GM21360 (cell line): ENCODE data around the gene CORIN.

Source experiments
- ATAC-seq: cut with Tn5 transposase; IDR thresholded peaks from one replicate; pipeline ENCODE4 v1.9.1; 2021; ENCODE audit warnings: mild to moderate bottlenecking, moderate library complexity; ENCODE audit not compliant: unreplicated experiment

The CORIN gene, protein sequence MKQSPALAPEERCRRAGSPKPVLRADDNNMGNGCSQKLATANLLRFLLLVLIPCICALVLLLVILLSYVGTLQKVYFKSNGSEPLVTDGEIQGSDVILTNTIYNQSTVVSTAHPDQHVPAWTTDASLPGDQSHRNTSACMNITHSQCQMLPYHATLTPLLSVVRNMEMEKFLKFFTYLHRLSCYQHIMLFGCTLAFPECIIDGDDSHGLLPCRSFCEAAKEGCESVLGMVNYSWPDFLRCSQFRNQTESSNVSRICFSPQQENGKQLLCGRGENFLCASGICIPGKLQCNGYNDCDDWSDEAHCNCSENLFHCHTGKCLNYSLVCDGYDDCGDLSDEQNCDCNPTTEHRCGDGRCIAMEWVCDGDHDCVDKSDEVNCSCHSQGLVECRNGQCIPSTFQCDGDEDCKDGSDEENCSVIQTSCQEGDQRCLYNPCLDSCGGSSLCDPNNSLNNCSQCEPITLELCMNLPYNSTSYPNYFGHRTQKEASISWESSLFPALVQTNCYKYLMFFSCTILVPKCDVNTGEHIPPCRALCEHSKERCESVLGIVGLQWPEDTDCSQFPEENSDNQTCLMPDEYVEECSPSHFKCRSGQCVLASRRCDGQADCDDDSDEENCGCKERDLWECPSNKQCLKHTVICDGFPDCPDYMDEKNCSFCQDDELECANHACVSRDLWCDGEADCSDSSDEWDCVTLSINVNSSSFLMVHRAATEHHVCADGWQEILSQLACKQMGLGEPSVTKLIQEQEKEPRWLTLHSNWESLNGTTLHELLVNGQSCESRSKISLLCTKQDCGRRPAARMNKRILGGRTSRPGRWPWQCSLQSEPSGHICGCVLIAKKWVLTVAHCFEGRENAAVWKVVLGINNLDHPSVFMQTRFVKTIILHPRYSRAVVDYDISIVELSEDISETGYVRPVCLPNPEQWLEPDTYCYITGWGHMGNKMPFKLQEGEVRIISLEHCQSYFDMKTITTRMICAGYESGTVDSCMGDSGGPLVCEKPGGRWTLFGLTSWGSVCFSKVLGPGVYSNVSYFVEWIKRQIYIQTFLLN

DNA sequence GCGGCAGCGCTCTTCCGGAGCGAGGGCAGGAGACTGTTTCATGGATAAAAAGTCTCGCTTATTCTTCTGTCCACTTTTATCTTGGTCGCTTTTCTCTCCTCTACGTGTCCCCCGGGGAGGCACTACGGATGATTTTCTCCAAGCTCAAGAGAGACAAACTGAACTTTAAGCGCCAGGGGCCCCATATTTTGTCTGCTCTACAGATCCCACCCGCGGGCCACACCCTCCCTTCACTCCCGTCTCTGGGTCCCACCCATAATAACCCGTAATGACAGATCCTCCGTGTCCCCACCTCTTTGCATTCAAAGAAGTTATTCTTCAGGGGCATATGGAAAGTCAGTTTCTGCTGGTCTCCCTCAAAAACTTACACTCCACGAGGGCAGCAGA, at the start of gene CORIN:
Gene CORIN (minus strand): TSS at position 160 of the 387 bp plus-strand sequence. CDS start 118 bp downstream, at position 42.
- ATAC-seq, result no peak

DNA sequence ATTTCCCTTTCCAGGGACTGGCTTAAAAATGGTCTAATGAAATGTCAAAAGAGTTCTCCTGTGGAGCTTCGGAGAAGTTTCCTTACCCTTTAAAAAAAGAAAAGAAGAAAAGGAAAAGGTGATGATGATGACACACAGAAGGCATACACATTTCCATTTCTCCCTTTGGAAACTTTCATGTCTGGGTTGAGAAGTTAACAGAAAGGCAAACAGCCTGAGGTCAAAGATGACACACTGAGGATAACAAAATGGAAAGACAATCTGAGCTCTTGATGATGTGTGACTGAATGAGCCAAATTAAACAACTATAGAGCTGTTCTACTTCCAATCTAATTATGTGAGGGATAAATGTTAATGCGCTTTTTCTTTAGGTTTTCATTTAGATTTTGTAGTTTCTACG, 44.4 kb upstream of the CORIN start:
- ATAC-seq, result no peak

DNA sequence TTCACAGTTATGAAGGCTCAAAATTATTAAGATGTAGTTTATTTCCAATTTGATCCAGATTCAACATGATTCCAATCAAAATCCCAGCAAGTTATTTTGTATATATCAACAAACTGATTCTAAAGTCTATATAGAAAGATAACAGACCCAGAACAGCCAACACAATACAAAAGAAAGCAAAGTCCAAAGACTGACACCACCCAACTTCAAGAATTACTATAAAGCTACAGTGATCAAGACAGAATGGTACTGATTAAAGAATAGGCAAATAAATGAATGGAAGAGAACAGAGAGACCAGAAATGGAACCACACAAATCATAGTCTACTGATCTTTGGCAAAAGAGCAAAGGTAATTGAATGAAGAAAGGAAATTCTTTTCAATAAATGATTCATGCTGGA, 41.6 kb upstream of the CORIN start:
- ATAC-seq, result no peak

DNA sequence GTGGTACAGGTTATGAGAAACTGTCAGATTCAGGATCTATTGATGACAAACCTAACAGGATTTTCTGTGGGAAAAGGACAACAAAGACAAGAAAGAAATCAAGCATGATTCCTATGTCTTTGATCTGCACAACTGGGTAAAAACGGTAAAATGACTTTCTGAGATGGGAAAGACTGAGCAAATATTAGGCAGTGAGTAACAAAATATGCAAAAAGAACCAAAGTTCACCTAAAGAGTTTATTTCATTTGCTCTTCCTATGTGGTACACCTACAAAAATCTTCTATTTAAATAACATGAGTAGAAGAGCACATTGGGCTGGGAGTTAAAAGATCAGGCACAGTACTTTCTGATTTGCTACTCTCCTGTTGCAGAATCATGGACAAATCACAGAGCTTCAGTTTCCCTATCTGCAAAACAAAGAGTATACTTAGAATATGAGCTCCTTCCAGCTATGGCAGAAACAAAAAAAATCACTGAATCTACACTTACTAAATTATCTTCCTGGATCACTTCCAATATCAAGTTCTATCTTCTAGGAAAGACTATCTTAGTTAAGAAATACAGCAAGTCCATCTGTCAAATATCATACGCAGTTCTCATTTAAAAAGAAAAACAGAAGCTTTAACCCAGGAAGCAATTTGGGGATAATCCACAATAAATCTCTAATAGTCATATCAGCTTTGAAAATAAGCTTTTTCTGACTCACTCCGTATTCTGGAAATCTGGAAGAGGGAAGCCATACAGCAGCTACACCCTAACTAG, 39.1 kb upstream of the CORIN start:
- no peak for ATAC-seq

DNA sequence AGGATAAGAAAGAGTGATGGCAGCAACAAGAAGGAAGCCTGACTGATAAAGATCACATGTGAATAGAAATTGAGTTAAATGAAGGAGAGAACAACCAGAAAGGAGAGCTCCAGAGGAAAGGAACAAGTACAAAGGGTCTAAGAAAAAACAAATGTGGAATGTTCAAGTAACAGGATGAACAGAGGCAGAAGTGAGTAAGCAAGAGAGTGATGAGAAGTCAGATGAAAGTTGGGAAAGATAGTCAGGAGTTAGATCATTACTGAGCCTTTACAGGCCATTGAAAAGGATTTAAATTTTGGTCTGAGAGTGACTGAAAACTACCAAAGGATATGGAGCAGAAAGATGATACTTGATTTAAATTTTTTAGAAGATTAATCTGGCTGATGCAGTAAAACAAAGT, 38.4 kb upstream of the CORIN start:
- no peak for ATAC-seq

DNA sequence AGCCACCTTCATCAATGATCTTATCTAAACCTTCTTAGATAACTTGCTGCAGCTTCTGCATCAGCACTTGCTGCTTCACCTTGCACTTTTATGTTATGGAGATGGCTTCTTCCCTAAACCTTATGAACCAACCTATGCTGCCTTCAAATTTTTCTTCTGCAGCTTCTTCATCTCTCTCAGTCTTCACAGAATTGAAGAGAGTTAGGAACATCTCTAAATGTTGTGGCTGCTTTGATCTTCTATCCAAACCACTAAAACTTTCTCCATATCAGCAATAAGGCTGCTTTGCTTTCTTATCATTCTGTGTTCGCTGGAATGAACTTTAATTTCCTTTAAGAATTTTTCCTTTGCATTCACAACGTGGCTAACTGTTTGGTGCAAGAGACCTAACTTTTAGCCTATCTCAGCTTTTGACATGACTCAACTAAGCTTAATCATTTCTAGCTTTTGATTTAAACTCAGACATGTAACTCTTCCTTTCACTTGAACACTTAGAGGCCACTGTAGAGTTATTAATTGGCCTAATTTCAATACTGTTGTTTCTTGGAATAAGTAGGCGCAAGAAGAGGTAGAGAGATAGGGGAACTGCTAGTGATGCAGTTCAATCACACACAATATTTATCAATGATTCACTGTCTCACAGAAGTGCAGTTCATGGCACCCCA, 36.1 kb upstream of the CORIN start:
- no peak for ATAC-seq

DNA sequence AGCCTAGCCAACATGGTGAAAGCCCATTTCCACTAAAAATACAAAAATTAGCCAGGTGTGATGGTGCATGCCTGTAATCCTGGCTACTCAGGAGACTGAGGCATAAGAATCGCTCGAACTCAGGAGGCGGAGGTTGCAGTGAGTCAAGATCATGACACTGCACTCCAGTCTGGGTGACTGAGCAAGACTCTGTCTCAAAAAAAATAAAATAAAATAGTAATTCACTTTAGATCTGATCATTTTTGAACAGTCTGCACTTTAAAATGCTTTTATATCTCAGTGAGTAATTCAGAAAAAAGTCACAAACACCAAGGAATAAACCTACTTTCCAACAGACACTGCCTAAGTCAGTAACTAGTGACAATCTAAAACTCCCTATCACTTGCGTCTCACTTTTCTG, 25.6 kb upstream of the CORIN start:
- no peak for ATAC-seq

DNA sequence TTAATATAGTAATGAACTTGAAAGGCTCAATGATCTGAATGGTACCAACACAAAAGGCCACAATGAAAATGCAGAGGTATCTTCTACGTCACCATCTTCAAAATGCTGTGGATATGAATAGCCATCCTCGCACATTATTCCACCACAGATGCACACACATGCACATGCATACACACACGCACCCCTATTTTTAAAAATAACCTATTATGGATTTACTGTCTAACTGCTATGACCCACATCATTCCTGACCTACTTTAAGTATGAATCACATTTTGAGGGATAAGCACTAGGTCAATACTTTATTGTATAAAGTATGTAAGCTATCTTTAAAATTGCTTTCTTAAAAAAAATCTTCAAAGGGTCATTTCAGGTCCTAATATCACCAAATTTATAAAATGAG, 24.4 kb upstream of the CORIN start:
- no peak for ATAC-seq

DNA sequence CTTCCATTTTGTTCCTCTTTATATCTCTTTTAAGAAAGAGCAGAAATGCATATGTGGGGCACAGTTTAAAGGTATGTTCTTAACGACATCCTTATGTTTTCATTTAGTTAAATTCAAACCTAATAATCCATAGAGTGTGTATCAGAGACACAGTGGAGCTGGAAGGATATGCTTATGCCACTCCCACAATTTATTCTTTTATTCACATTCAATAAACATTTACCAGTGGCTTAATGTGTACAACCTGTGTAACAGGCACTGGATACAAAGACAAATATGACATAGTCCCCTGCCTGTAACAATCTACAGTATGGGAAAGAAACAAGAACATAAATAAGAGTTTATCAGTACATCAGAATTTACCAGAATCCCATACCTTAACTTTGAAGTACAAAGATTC, 22.4 kb upstream of the CORIN start:
- ATAC-seq, result no peak

DNA sequence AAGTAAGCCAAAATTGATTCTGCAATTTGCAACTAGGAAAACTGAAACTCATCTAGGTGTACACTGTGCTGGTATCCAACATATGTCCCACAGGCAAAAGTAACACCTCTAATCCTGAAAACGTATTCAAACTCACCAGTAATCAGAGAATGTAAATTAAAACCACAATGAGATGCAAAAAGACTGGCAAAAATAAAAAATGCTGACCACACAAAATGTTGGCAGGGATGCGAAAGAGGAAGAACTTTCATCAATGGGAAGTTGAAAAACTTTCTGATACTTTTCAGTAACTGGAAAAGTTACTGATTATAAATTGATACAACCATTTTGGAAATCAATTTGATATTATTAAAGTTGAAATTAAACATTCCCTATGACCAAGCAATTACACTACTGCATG, 20.1 kb upstream of the CORIN start:
- no peak for ATAC-seq

DNA sequence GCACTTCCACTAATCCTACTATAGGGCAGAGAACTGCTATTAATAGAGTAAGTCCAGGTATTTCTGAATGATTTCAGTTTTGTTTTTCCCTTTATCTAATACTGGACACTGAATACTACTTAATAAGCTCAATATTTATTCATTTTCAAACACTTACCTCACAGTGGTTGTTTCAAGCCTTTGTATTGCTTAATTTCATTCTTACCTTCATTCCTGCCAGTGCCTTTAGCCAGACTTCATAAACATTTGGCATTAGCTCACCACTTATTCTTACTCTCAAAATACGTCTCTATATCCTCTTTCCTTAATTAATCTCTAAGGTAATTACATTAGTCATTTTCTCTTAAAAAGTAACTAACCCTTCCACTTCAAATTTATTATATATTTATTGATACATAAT, 18.8 kb upstream of the CORIN start:
- ATAC-seq, result no peak

DNA sequence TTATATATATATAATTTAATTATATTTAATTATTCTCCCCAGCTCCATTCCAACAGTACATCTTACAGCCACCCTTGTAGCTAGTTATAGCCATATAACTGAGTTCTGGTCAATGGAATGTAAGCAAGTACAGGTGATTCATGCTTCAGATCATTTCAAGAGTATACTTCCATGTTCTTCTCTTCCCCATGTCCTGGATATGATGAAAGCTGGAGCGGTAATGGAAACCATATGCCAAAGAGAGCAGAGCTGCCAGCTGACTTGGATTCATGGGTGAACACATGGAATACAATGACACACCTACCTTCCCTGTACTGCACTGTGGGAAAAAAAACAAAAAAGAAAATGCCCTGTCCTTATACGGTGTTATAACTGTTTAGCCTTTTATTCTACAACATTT, 17.5 kb upstream of the CORIN start:
- no peak for ATAC-seq

DNA sequence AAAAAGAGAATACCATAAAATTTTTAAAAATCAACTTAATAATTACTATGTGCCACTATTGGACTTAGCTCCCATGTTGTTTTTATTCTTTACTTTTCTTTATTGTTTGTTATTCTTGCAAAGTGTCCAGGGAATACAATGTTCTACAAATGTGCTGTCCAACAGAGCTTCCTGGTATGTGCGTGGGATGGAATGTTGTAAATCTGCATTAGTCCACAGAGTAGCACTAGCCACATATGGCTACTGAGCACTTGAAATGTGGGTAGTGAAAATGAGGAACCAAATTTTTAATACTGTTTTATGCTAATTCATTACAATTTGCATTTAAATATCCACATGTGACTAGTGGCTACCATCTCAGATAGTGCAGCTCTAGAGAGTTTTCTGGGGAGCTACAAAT, 14.3 kb upstream of the CORIN start:
- ATAC-seq, result no peak

DNA sequence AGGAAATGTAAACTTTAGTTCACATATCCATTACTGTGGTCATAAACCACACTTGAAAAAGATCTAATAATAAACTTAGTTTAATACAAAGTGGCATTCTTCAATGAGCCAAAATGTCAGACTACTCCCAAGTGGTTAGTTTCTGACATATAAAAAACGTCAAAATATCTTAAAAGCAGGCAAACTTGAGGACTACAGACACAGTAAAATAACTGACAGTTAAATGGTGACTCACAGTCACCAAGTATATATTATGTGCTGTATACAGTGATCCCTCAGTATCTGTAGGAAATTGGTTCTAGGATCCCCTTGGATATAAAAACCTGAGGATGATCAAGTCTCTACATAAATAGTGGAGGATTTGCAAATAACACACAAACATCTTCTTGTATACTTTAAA, 11.6 kb upstream of the CORIN start:
- ATAC-seq, result no peak

DNA sequence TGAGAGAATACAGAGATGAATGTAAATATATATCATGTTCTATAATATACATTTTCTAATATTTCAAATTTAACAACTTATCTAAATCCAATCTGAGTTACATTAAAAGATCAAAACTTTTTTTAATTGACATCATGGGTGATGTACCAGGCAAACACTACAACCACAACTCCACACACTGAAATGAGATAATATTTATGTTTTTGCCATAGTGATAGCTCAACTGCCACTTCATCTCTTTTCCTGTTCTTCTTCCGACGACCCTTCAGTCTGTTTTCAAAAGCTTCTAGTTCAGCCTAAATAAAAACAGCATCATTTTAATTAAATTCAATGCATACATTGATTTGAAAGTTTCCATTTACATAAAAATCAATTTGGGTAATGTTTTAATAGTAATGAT, 10.2 kb upstream of the CORIN start:
- no peak for ATAC-seq

DNA sequence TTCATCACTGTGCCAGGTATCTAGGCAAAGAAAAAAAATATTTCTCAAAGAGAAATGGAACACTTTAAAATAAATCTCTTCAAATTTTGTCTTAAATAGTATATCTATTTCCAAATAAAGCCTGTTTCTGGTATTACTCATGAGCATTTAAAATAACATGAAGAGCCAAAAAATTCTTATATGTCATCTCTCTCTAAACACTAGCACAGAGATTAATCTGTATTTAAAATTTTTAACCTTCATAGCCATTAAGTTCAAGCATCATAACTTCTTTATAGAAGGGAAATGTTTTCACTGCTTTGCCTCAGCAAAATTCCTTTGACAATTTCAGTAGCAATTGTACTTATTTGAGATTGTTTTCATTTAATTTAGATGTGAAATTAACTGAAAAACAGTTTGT, 5.1 kb upstream of the CORIN start:
- ATAC-seq, result no peak

DNA sequence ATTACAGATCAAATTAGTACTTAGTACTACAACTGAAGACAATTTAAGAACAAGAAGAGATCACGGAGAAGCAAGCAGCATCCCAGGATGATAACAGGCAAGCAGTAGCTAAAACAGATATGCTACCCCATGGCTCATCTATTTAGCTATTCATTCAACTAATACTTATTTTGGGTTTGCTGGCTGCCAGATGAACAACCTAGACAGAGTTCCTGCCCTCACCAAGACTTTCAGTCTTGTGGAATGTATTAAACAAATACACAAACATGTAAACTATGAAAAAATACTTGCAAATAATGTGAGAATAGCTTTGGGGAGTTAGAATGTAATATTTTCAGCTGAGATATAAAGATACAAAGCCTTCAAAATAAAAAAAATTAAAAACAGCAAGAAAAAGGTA, 2.4 kb upstream of the CORIN start:
- no peak for ATAC-seq

DNA sequence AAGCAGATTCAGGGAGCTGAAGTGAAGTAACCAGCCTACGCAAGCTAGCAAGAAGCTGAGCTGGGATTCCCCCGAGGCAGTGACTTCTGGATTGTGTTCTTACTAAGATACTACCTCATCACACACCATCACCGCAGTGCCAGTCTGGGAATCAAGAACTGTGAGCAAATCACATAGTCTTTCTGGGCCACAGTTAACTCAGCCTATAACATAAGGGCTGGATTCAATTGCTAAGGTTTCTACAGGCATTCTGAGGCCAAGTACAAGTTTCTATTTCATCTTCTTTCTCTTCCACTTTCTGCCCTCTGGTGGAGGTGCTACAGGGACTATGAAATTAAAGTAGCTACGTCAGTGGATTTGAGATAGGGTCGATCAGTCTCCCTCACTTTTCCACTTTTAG, 1.4 kb upstream of the CORIN start:
- ATAC-seq, result peak; percentile 62

DNA sequence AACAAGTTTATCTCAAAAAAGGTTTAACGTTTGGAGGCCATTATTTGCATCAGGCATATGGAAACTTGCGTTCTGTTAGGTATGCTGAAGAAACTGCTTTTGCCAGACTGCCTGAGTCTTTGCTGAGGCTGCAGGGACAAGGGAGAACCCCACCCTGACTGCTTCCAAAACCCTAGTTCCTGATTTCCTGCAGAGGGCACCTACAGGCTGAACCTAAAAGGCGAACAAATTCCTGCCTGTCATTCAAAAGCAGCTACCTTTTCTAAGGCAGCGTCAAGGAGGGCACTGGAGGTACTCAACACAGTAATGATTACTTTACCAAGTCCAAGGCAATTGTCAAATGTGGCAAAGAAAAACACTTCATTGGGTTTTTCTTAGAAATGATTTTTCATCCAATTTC, 578 bp upstream of the CORIN start:
- no peak for ATAC-seq

DNA sequence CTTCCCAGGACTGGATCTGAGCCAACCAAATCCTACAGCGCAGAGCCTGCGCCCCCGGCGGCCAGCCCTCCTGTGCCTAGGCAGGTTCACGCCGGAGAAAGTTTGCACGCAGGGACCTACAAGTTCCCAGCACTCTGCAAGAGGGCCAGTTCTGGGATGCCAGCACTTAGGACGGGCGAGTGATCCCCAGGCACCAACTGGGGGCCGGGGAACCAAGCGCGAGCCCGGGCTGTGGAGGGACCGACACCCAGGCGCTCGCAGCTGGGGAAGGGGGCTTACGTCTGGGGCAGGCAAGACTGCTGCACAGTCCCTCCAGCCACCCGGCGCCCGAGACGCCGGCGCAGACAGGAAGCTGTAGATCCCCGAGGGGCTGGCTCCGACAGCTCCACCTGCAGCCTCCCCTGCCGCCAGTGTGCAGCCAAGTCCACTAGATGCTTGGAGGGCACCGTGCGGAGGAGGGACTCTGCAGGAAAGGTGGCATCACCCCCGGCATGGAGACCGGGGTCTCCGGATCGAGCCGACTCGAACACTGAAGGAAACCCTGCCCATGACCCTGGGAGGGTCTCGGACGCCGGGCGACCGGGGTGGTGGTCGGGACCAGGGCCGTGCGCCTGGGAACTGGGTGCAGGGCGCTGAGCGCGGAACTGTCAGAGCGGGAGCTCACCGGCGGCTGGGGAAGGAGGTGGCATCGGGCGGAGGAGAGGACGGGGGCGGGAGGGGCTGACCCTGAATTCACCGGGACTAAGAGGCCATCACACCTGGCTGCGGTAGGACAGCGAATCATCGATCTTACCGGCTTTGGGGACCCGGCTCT, 566 bp downstream of the CORIN start:
- peak; percentile 49 for ATAC-seq
